HG03460 (cell line): Measurements from ENCODE around the gene EFCAB14.
"Not testable (repeated sequence)": the region's sequence is repeated elsewhere in the genome, so short reads cannot be mapped to it uniquely, and the experiment has no call there.

Experiments used
- ATAC-seq: cut with Tn5 transposase; IDR thresholded peaks from one replicate; pipeline ENCODE4 v1.9.1; 2021; ENCODE audit not compliant: unreplicated experiment

EFCAB14 gene

GRCh38 chr1:46723901-46724300 lies 5.0 kb upstream of the EFCAB14 start:
- no peak for ATAC-seq

GRCh38 chr1:46721686-46722205 lies 2.8 kb upstream of the EFCAB14 start:
- ATAC-seq = no peak

DNA sequence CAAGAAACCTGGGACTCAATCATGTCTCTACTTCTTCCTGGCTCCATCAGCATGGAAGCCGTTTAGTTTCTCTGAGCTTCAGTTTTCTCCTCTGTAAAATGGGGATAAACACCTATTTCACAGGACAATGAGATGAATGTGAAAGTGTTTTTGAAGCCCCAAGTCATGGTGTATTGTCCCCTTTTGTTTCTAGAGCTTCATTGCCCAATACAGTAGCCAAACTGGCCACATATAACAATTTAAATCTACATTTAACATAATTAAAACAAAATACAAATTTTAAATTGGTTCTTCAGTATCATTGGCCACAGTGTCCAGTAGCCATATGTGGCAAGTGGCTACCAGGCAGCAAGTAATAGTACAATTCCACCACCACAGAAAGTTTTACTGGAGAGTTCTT lies 2.3 kb upstream of the EFCAB14 start:
- no peak for ATAC-seq

DNA sequence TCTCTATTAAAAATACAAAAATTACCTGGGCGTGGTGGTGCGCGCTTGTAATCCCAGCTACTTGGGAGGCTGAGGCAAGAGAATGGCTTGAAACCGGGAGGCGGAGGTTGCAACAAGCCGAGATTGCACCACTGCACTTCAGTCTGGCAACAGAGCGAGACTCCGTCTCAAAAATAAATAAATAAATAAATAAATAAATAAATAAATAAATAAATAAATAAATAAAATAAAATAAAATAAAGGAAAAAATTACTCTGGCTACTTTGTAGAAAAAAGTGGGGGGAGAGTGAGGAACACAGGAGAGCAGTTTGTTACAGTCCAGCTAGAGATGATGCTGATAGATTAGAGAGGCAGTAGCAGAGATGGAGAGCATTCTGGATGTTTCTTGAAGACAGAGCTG lies 1.4 kb upstream of the EFCAB14 start:
- ATAC-seq = not testable (repeated sequence)

DNA sequence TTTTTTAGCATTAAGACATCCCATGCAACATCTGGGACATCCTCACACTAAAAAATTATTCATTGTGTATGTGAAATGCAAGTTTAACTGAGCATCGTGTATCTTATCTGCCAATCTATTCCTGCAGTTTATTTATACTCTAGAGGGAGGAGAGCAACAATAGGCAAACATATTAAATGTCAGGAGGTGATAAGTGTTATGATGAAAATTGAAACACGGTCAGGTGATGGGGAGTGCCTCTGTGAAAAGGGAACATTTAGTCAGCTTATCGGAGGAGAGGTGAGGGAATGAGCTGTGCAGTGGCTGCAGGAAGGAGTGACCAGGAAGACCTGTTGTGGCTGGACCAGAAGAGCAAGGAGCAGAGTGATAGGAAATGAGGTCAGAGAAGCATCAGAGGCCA lies 775 bp upstream of the EFCAB14 start:
- no peak for ATAC-seq

DNA sequence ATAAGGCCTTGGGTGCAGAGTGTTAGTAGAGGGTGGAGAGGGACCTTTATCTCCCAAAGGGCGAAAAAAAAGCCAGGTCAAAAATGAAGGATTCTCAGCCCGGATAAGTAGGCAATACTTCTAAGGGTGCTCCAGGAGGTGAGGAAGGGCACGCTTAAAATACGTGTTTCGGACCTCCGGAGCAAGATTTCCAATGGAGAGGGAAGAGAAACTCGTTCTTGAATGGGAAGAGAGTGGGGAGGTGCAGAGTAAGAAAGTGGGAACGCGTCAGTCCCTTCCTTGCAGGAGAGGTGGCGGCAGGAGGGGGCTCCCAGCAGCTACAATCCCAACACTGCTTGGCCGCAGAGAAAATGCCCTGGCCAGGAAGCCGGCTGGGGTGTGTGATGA lies 581 bp downstream of the EFCAB14 start:
- no peak for ATAC-seq

DNA sequence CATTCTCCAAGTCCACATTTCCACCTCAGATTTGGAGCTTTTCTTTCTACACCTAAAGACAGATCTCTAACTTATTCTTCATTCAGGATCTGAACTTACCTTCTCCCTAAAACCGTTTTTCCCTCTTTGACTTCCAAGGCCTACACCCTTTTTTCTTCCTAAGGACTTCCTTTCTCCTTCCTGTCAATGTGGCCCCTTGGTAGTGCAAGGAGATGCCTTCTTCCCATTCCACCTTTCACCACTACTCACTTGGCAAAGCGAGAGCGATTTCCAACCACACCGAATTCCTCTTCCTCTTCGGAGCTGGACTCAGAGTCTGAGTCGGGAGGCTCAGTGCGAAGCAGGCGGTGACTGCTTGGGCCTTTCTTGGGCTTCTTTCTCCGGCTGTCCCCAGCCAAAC lies 1.3 kb downstream of the EFCAB14 start:
- no peak for ATAC-seq

- ATAC-seq = no peak
Measured at GRCh38 chr1:46714976-46715375, 3.9 kb downstream of the EFCAB14 start.

DNA sequence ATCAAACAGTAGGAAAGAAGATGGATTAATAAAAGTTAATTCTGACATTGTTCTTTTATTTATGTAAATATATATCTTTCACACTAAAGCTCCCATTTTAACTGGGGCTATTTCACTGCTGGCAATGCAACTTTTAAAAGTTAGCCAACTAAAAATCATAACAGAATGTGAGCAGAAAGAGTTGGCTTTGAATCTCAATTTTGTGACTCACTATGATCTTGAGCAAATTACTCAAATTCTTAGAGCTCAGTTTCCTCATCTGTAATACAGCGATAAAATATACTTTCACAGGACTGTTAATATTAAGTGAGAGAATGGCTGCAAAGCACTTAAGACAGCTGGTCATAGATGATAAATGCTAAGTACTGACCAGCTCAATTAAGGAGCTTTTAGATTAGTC lies 10.8 kb downstream of the EFCAB14 start:
- no peak for ATAC-seq

GRCh38 chr1:46705408-46705807 lies 13.5 kb downstream of the EFCAB14 start:
- ATAC-seq = no peak

GRCh38 chr1:46703927-46704641 lies 14.8 kb downstream of the EFCAB14 start:
- ATAC-seq = no peak

DNA sequence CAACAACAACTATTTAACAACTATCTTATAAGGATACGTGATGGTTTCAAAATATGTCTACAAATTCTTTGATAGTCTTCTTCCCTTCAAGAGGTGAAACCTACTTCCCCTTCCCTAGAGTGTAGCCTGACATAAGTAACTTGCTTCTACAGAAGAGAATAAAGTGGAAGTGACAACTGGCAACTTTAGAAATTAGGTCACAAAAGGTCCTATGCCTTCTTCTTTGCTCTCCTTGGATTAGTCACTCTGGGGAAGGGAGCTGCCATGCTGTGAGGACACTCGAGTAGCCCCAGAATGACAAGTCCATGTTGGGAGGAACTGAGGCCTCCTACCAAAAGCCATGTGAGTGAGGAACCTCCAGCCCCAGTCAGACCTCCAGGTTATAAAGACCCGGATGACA lies 19.2 kb downstream of the EFCAB14 start:
- no peak for ATAC-seq

DNA sequence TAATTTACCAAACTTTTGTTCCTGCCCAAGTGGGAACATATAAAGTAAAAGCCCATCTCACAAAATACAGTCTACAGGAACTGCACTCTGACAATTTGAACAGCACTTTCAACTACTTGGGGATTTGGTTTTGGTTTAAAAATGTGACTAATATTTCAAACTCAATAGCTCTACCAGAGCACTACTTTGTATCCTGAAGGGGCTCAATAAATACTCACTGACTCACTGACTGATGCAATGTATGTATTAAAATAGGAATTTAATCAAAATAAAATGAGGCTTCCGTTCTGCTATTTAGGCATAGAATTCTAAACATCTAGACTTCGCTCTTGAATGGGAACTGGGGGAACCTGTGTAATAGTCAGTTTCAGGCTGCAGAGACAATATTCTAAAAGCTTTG lies 21.9 kb downstream of the EFCAB14 start:
- ATAC-seq = no peak

DNA sequence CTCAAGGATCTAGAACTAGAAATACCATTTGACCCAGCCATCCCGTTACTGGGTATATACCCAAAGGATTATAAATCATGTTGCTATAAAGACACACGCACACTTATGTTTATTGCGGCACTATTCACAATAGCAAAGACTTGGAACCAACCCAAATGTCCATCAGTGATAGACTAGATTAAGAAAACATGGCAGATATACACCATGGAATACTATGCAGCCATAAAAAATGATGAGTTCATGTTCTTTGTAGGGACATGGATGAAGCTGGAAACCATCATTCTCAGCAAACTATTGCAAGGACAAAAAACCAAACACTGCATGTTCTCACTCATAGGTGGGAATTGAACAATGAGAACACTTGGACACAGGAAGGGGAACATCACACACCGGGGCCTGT lies 24.2 kb downstream of the EFCAB14 start:
- not testable (repeated sequence) for ATAC-seq

- no peak for ATAC-seq
Measured at GRCh38 chr1:46692811-46693770, 25.8 kb downstream of the EFCAB14 start.

DNA sequence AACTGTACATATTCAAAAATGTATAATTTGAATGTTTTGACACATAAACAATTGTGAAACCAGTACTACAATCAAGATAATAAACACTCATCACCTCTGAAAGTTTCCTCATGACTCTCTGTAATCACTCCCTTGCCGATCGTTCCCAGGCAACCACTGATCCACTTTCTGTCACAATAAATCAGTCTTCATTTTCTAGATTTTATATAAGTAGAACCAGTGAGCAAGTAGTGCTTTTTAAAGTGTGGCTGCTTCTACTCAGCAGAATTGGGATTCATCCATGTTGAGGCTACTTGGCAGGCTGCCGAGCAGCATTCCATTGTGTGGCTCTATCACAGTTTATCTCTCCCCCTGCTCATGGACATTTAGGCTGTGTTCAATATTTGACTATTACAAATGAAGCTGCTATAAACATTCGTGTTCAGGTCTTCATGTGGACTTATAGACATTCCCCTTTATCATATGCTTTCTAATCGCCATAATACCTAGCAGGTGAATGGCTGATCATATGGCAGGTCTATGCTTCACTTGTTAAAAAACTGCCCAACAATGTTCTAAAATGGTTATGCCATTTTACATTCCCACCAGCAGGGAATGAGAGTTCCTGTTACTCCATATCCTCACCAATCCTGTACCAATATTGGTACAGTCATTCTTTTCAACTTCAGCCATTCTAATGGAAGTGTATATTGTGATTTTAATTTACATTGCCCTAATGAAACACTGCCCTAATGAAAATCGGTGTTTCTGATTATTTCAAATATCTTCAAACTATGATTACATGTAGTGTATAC lies 26.7 kb downstream of the EFCAB14 start:
- no peak for ATAC-seq

GRCh38 chr1:46690931-46691421 lies 27.9 kb downstream of the EFCAB14 start:
- ATAC-seq = no peak

- no peak for ATAC-seq
Measured at GRCh38 chr1:46689897-46690296, 29.0 kb downstream of the EFCAB14 start.

DNA sequence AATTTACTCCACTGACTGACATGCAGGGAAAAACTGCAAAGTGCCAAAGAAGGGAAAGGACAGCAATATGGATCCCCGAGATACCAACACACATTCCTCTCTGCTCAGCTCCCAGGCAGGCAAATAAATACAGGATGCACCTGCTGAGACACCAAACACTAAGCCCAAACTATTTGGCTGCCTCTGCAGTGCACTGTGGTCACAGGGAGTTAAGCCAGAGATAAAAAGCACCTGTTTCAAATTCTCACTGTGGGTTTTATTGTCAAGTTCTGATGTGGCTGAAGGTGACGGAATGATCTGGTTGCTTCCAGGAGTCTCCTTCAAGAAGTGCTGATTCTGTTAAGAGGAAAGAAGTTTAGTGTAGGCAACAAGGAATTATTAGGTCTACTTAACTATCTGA lies 29.6 kb downstream of the EFCAB14 start:
- no peak for ATAC-seq

GRCh38 chr1:46687921-46688509 lies 30.9 kb downstream of the EFCAB14 start:
- no peak for ATAC-seq
